NCI-H1105 treated with DMSO at 0.1 percent for 48 hours (cell line): ENCODE data around the gene PIK3C2B.

ENCODE experiments used
- DNase-seq: peaks from one replicate; lab custom pipeline; 2025; lab: John Stamatoyannopoulos, UW

PIK3C2B gene

GRCh38 chr1:204461331-204462228, 33.0 kb downstream of the PIK3C2B start:
- DNase-seq, result no peak

- no peak for DNase-seq
These were observed 34.3 kb downstream of the PIK3C2B start for GRCh38 chr1:204460346-204460745.

- no peak for DNase-seq
These were observed 34.9 kb downstream of the PIK3C2B start for GRCh38 chr1:204459706-204460105.

- no peak for DNase-seq
These were observed 36.9 kb downstream of the PIK3C2B start for GRCh38 chr1:204457666-204458065.

GRCh38 chr1:204456826-204457442, 37.7 kb downstream of the PIK3C2B start:
- DNase-seq, result no peak

- DNase-seq, result no peak
These were observed 38.8 kb downstream of the PIK3C2B start for GRCh38 chr1:204455831-204456145.

GRCh38 chr1:204455063-204455830, 39.4 kb downstream of the PIK3C2B start:
- no peak for DNase-seq

GRCh38 chr1:204454476-204454875, 40.1 kb downstream of the PIK3C2B start:
- no peak for DNase-seq

- DNase-seq, result no peak
These were observed 41.3 kb downstream of the PIK3C2B start for GRCh38 chr1:204453141-204453772.

- DNase-seq, result no peak
These were observed 43.1 kb downstream of the PIK3C2B start for GRCh38 chr1:204451352-204452124.

- DNase-seq, result no peak
These were observed 43.9 kb downstream of the PIK3C2B start for GRCh38 chr1:204450461-204451257.

GRCh38 chr1:204449678-204450280, 44.8 kb downstream of the PIK3C2B start:
- no peak for DNase-seq

- DNase-seq, result no peak
These were observed 45.5 kb downstream of the PIK3C2B start for GRCh38 chr1:204448991-204449677.

- DNase-seq, result no peak
These were observed 46.2 kb downstream of the PIK3C2B start for GRCh38 chr1:204448344-204448964.

GRCh38 chr1:204447736-204448135, 46.9 kb downstream of the PIK3C2B start:
- no peak for DNase-seq

- no peak for DNase-seq
These were observed 47.4 kb downstream of the PIK3C2B start for GRCh38 chr1:204447190-204447589.

- peak; percentile 98 for DNase-seq
These were observed 48.0 kb downstream of the PIK3C2B start for GRCh38 chr1:204446413-204447111.

GRCh38 chr1:204445860-204446412, 48.7 kb downstream of the PIK3C2B start:
- DNase-seq, result peak; percentile 15
